Muscle of leg (tissue), 11 donors: ENCODE measurements around the gene SCML1. TPM values are rescaled to one million over a fixed set of nuclear protein-coding genes. Genes with fewer than 3 reads are reported as not detected.

ENCODE experiments used
- DNase-seq: peaks from one replicate; pipeline ENCODE4 v3.0.0; 2013
- H3K27ac ChIP-seq: one replicate; pipeline ENCODE4 v1.5.1; 2013; ENCODE audit warnings: mild to moderate bottlenecking, low read length, control low read depth
- H3K27me3 ChIP-seq: one replicate; pipeline ENCODE4 v1.6.1; 2013; ENCODE audit warnings: low read length; ENCODE audit not compliant: control insufficient read depth, insufficient read depth
- H3K36me3 ChIP-seq: one replicate; pipeline ENCODE4 v1.6.1; 2013; ENCODE audit warnings: low read length; ENCODE audit not compliant: control insufficient read depth, insufficient read depth
- H3K4me1 ChIP-seq: one replicate; pipeline ENCODE4 v1.6.1; 2013; ENCODE audit warnings: low read length; ENCODE audit not compliant: control insufficient read depth, insufficient read depth
- H3K4me3 ChIP-seq: one replicate; pipeline ENCODE4 v1.5.1; 2013; ENCODE audit warnings: low read length, control low read depth
- H3K9me3 ChIP-seq: replicated peaks from 2 replicates; pipeline ENCODE4 v1.6.1; 2013; ENCODE audit warnings: low read depth, low read length; ENCODE audit not compliant: control insufficient read depth
- WGBS: methylation state at CpG from one replicate; pipeline ENCODE4 v1.1.5; 2013; ENCODE audit warnings: missing lambda C conversion rate; ENCODE audit not compliant: insufficient coverage; 5-methylcytosine and 5-hydroxymethylcytosine counted together
- polyA plus RNA-seq, 8 donors: library from polyadenylated mRNA; unstranded; fragments of 120-200 nt; gene quantifications; one replicate each; pipeline versions ENCODE4 v1.2.1 to v1.2.3, GENCODE V29; 2013; ENCODE audit warnings: inconsistent platforms in 1 of 8, low replicate concordance in 1 of 8; ENCODE audit not compliant: insufficient read length in 8 of 8, insufficient read depth in 1 of 8
- total RNA-seq: library from RNA; stranded (reverse); fragments of 120-200 nt; gene quantifications from one replicate; pipeline ENCODE4 v1.2.4, GENCODE V29; 2013

Gene SCML1
- total and polyA plus RNA-seq, 9 donors: 5.8 to 16.3 (median 9.6) TPM

DNA sequence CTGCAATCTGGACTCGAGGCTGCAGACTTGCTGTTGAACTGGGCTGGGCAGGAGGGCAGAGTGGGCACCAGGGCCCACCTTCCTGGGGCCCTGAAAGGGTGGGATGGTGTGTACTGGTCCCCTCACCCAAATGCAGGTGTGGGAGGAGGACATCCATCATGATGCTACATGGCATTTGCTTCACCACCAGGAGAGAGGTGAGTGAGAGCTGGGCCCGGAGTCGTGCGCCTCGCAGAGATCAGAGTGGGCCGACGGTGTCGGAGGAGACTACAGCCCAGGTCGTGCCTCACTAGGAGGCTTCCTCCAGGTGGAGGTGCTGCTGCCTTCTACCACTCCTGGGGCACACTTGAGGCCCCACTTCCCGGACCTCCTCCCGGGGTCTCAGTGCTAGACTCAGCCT, 50.3 kb downstream of the SCML1 start:
- peaks cover 3% of the 10 kb centered on the region for H3K4me1 ChIP-seq
- WGBS: 79% methylated on average over 11 of the region's 11 CpGs
- peaks cover 26% of the 10 kb centered on the region for H3K27me3 ChIP-seq
- no peaks in the 10 kb centered on the region for H3K9me3 ChIP-seq
- H3K36me3 ChIP-seq: no peaks in the 10 kb centered on the region
- no peak for DNase-seq
- no peak overlapping the region for H3K4me3 ChIP-seq
- no peak overlapping the region for H3K27ac ChIP-seq

GRCh38 chrX:17788439-17788838, 51.1 kb downstream of the SCML1 start:
- H3K27ac ChIP-seq: no peak overlapping the region
- no peaks in the 10 kb centered on the region for H3K9me3 ChIP-seq
- peaks cover 3% of the 10 kb centered on the region for H3K4me1 ChIP-seq
- H3K4me3 ChIP-seq: no peak overlapping the region
- H3K27me3 ChIP-seq: peaks cover 32% of the 10 kb centered on the region
- H3K36me3 ChIP-seq: no peaks in the 10 kb centered on the region
- DNase-seq: peak; percentile 25
- 13% methylated on average over 2 of the region's 4 CpGs for WGBS

GRCh38 chrX:17788956-17789562, 51.8 kb downstream of the SCML1 start:
- Histone ChIP-seq H3K27me3 (peaks cover 34% of the 10 kb centered on the region), H3K9me3 (no peaks in the 10 kb centered on the region), H3K4me1 (peaks cover 3% of the 10 kb centered on the region), H3K4me3 (no peak overlapping the region), H3K36me3 (no peaks in the 10 kb centered on the region), H3K27ac (no peak overlapping the region)
- no peak for DNase-seq
- WGBS: 72% methylated on average over 6 of the region's 8 CpGs

- peaks cover 38% of the 10 kb centered on the region for H3K27me3 ChIP-seq
- no peaks in the 10 kb centered on the region for H3K36me3 ChIP-seq
- no peak overlapping the region for H3K27ac ChIP-seq
Measured at GRCh38 chrX:17792826-17793225, 55.5 kb downstream of the SCML1 start.

DNA sequence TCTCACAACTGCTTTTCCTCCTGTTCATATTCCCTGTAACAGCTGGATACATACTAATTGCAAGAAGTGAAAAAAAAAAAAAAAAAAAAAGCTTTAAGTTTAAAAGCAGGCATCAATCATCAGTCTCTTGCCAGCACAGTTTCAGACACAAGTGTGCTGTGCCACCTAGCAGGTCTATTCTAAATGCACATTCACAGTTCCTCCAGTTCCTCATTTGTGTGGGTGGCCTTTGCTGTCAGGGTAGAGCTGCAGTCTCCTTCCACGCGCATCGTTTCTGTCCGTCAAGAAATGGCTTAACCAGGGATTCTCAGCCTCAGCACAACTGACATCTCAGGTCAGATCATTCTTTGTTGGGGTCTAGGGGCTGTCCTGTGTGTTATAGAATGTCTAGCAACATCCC, 61.6 kb downstream of the SCML1 start:
- Histone ChIP-seq H3K9me3 (no peaks in the 10 kb centered on the region), H3K27ac (no peak overlapping the region), H3K4me1 (peaks cover 8% of the 10 kb centered on the region), H3K36me3 (no peaks in the 10 kb centered on the region), H3K4me3 (no peak overlapping the region), H3K27me3 (peaks cover 40% of the 10 kb centered on the region)
- DNase-seq: no peak
- no CpG with 5 or more reads among the region's 4 CpGs for WGBS

More at GRCh38 chrX:17792826-17793225, 55.5 kb downstream of the SCML1 start:
- Histone ChIP-seq H3K9me3 (no peaks in the 10 kb centered on the region), H3K4me3 (no peak overlapping the region), H3K4me1 (peaks cover 4% of the 10 kb centered on the region)
- DNase-seq: no peak
- 57% methylated on average over 1 of the region's 1 CpG for WGBS

GRCh38 chrX:17801431-17801830, 64.1 kb downstream of the SCML1 start:
- Histone ChIP-seq H3K4me3 (no peak overlapping the region), H3K4me1 (peaks cover 8% of the 10 kb centered on the region), H3K9me3 (no peaks in the 10 kb centered on the region), H3K27ac (no peak overlapping the region), H3K27me3 (peaks cover 56% of the 10 kb centered on the region), H3K36me3 (no peaks in the 10 kb centered on the region)
- 79% methylated on average over 13 of the region's 13 CpGs for WGBS
- no peak for DNase-seq

- no peaks in the 10 kb centered on the region for H3K36me3 ChIP-seq
- DNase-seq: no peak
- H3K27me3 ChIP-seq: peaks cover 60% of the 10 kb centered on the region
- peaks cover 8% of the 10 kb centered on the region for H3K4me1 ChIP-seq
- H3K9me3 ChIP-seq: no peaks in the 10 kb centered on the region
- no peak overlapping the region for H3K4me3 ChIP-seq
- no peak overlapping the region for H3K27ac ChIP-seq
- WGBS: 82% methylated on average over 5 of the region's 7 CpGs
Measured at GRCh38 chrX:17802756-17803155, 65.5 kb downstream of the SCML1 start.

DNA sequence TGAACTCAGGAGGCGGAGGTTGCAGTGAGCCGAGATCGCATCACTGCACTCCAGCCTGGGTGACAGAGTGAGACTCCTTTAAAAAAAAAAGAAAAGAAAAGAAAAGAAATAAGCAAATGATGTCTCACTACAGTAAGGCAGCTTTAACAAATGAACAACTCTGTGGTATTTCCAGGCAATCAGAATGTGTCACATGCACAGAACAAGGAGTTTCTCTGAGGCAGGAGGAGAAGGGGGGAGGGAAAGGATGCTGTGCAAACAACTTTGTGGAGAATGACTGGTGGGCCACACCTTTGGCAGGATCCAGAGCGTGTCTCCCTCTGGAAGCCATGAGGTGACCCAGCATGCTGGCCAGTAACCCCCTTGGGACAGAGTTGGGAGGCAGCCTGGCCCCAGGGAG, 66.2 kb downstream of the SCML1 start:
- Histone ChIP-seq H3K4me1 (peaks cover 1% of the 10 kb centered on the region), H3K4me3 (no peak overlapping the region), H3K9me3 (no peaks in the 10 kb centered on the region), H3K27ac (no peak overlapping the region), H3K27me3 (peaks cover 55% of the 10 kb centered on the region), H3K36me3 (no peaks in the 10 kb centered on the region)
- 22% methylated on average over 1 of the region's 4 CpGs for WGBS
- DNase-seq: no peak

Other genes starting within 250 kb of the SCML1 start
- 1.5 TPM for gene RAI2, start 123.8 kb downstream of the SCML1 start, total RNA-seq
- gene RAI2, start 123.8 kb downstream of the SCML1 start, polyA plus RNA-seq: 10 to 100 TPM in 1 of 8 donors, 1 to 10 TPM in 7; 7.3 to 11.1 (median 8.2) TPM